GM19324 (cell line): Measurements from ENCODE around the gene ADISSP.

ENCODE experiments used
- ATAC-seq: cut with Tn5 transposase; IDR thresholded peaks from one replicate; pipeline ENCODE4 v1.9.1; 2021; ENCODE audit warnings: mild to moderate bottlenecking, moderate library complexity; ENCODE audit not compliant: unreplicated experiment, low FRiP score

ADISSP gene

GRCh38 chr20:3767427-3768341 is at the start of gene ADISSP:
Gene ADISSP, minus strand, starts transcription at chr20:3767753. Its CDS starts 7,653 bp downstream, at chr20:3760100.
- peak; percentile 95 for ATAC-seq

DNA sequence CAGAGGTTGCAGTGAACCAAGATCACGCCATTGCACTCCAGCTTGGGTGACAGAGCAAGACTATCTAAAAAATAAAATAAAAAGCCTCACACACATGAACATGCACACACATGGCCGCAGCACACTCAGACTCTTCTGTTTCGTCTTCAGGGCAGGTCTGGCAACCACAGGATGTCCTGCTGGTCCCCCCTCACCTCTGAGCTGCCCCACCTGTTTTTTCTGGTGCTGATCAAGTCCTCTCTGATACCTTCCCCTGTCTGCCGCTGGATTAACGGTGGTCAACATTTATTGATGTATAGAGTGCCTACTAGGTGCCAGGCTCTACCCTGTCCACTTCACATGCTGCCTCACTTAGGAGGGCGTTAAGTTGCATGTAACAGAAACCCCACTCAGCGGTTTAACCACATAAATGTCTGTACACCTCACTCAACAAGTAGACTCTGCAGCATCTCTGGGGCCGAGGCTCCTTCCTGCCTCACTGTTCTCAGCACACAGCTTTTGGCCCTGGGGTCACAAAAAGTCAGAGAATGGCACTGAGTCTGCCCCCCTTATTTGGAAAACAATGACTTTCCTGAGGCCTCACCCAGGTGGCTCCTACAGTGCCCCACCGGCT is 48.3 kb upstream of the ADISSP start:
- ATAC-seq = no peak

- no peak for ATAC-seq
These were observed 47.5 kb upstream of the ADISSP start for GRCh38 chr20:3814928-3815495.

DNA sequence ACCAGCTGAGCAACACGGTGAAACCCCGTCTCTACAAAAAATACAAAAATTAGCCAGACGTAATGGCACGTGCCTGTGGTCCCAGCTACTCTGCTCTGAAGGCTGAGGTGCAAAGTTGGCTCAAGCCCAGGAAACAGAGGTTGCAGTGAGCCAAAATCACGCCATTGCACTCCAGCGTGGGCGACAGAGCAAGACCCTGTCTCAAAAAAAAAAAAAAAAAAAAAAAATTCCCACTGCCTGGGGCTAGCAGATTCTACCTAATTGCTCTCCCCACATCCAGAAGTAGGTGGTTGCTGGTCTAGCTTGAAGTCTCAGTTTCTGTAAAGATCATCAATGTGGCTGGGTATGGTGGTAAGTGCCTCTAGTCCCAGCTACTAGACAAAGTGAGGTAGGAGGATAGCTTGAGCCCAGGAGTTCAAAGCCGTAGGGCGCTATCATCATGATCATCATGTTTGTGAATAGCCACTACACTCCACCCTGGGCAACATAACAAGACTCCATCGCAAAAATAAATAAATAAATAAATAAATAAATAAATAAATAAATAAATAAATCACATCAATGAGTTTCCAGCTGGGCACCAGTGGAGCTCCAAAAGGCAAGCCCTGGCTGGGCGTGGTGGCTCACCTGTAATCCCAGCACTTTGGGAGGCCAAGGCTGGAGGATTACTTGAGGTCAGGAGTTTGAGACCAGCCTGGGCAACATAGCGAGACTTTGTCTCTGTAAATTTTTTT is 46.5 kb upstream of the ADISSP start:
- ATAC-seq = no peak

GRCh38 chr20:3812975-3813847 is 45.7 kb upstream of the ADISSP start:
- ATAC-seq = no peak

DNA sequence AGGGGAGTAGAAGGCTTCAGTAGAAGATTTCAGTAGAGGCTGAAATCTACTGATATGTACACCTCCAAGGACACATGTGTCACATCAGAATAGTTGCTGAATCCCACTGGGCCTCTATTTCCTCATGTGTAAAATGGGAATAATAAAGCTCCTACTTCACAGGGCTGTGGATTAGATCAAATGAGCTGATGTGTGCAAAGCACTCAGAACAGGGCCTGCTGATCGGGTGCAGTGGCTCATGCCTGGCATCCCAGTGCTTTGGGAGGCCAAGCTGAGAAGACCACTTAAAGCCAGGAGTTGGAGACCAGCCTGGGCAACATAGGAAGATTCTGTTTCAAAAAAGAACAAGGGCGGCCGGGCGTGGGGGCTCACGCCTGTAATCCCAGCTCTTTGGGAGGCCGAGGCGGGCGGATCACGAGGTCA is 44.7 kb upstream of the ADISSP start:
- no peak for ATAC-seq

DNA sequence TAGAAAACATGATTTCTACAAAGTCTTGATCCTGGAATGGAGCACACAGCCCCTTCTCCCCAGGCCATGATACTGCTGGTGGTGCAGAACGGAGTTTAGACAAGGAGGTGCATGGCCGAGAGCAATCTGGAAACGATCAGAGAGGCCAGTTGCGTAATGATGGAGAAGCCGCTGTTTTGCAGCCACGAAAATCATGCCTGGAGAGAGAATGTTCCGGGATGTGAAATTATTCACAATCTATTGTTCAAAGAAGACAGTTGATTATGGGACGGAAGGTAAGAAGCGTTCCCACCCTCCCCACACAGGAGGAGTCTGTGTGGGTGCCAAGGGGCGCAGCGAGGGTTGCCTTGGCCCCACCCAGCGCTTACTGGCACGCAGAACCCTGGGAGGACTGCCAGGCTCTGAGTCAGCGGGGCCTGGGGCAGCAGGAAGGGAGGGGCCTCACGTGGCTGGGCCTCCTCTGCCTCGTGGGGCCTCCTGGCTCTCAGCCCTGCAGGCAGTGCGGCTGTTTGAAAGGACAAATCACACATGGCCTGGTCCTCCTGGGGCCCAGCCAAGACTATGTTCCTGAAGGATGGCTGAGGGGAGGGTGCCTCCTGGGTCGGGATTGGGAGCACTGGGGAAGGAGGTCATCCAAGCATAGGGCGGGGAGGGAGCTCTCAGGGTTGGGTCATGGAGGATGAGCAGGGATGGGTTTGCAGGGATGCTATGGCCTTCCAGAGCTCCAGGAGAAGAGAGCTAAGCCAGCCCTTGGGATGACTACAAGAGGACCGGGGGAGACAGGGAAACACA is 44.1 kb upstream of the ADISSP start:
- ATAC-seq = no peak

GRCh38 chr20:3808544-3808943 is 41.0 kb upstream of the ADISSP start:
- ATAC-seq = no peak

DNA sequence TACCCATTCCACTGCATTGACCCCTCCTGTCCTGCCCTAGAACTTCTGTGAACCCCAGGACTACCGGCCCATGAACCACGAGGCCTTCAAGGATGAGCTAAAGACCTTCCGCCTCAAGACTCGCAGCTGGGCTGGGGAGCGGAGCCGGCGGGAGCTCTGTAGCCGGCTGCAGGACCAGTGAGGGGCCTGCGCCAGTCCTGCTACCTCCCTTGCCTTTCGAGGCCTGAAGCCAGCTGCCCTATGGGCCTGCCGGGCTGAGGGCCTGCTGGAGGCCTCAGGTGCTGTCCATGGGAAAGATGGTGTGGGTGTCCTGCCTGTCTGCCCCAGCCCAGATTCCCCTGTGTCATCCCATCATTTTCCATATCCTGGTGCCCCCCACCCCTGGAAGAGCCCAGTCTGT is 37.2 kb upstream of the ADISSP start:
- no peak for ATAC-seq

DNA sequence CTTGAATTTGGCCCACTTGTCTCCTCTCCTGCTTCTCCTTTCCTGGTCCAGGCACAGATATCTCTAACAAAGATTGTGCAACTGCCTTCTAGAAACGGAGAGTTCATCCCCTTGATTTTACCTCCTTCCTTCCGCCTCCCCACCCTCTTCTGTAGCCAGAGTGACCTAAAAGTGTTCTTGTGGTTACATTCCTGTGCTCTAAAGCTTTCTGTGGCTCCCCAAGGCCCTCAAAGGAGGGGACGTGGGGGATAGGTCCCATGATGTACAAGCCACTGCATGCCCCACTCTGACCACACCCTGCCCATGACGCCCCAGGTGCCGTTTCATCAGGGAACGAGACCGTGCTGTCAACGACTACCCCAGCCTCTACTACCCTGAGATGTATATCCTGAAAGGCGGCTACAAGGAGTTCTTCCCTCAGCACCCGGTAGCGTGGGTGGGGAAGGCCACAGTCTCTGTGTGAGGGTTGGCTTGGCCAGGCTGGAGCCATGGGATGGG is 36.8 kb upstream of the ADISSP start:
- no peak for ATAC-seq

GRCh38 chr20:3803854-3804253 is 36.3 kb upstream of the ADISSP start:
- no peak for ATAC-seq

- no peak for ATAC-seq
These were observed 35.7 kb upstream of the ADISSP start for GRCh38 chr20:3803289-3803688.

GRCh38 chr20:3802524-3803239 is 35.1 kb upstream of the ADISSP start:
- no peak for ATAC-seq

DNA sequence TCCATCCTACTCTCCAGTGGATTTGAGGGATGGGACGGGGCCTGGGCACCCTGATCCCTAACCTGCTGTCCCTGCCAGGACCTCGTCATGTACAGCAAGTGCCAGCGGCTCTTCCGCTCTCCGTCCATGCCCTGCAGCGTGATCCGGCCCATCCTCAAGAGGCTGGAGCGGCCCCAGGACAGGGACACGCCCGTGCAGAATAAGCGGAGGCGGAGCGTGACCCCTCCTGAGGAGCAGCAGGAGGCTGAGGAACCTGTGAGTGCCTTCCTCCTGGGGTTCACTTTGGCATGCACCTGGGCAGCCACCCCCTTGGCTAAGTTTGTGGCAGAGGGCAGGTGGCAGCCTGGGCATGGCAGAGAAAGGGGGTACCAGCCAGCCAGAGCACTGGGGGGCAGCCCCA is 34.3 kb upstream of the ADISSP start:
- no peak for ATAC-seq

- ATAC-seq = no peak
These were observed 33.7 kb upstream of the ADISSP start for GRCh38 chr20:3801299-3801698.

DNA sequence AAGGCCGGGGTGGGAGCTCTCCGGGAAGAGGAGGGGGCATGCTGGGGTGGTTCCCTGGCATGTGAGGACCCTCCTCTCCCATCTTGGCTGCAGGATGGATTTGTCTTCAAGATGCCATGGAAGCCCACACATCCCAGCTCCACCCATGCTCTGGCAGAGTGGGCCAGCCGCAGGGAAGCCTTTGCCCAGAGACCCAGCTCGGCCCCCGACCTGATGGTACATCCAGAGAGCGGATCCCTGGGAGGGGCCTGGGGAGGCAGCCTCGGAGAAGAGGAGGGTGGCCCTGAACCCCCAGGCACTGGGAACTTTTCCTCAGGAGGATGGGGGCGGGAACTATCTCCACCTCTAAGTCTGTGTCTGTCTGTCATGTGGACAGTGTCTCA is 33.3 kb upstream of the ADISSP start:
- no peak for ATAC-seq

GRCh38 chr20:3800256-3800877 is 32.8 kb upstream of the ADISSP start:
- no peak for ATAC-seq

GRCh38 chr20:3798908-3799248 is 31.3 kb upstream of the ADISSP start:
- ATAC-seq = no peak
